ENCODE results near the gene ADCY2.

ADCY2 gene

DNA sequence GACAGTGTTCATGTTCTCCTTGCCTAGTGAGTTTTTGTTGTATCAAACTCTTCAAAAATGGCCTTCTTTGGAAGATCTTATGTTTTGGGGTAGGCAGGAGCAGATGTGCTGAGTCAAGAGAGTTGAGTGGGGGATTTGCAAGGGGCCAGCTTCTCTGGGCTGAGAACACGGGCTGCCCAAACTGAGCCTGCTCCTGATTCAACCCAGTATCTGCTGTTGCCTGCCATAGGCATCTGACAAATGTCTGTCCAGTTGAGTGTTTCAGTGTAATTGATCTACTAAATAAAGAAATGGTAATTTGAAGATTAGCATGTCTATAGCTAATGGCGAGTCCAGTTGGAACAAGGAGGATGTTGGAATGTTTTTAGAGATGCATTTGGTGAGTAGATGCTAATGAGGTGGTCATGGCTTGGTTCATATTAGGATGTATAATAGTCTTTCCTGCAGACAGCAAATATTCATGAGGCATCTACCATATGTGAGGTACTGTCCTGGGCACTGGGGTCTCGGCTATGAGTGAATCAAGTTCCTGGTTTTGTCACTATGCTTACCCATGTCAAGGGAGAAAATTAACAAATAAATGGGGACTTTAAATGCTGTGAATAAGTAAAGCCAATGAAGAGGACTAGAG lies 119.5 kb downstream of the ADCY2 start:
- no peak for DNase-seq

DNA sequence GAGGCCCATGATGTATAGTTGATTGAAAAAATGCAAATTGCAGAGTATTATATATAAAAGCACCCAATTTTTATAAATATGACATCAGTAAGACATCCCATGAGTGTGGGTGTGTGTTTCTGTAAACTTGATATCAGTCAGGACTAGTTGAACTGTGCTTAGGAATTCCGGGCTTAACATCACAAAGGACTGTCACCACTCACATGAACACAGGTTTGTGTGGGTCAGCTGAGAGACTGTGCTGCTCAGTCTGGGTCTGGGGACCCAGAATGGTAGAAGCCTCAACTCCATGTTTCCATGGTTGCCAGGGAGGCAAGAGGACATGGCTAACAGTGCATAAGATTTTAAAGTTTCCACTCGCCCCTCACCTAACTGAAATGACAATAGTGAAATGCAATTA lies 120.3 kb downstream of the ADCY2 start:
- no peak for DNase-seq

- DNase-seq: no peak
These were observed 121.1 kb downstream of the ADCY2 start for GRCh38 chr5:7517006-7517405.

DNA sequence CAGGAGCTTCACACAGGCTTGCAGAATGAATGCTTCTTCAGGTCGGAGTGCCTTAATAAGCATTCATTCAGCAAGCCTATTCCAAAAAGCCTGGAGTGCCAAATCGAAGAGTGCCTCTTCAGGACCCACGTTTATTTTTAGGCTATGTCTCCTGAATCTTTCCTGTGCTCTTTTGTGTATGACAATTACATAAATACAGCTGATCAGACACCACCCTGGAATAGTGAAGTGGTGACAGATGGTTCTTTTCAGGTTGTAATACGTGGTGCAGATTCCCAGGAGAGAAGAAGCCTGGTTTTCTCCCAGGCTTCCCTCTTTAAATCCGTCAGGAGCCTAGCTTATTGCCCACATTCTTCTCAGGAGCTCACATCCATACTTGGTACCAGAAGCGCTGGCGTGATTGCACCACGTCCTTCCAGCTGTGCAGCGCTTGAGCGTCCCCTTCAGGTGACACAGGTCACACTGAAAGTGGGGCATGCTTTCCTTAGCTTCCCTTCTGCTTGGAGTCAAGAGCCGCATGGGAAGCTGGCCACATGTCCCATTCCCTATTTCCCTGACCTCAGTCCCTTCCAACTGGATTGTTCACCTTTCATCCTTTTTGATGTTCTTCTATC lies 123.1 kb downstream of the ADCY2 start:
- DNase-seq: no peak

DNA sequence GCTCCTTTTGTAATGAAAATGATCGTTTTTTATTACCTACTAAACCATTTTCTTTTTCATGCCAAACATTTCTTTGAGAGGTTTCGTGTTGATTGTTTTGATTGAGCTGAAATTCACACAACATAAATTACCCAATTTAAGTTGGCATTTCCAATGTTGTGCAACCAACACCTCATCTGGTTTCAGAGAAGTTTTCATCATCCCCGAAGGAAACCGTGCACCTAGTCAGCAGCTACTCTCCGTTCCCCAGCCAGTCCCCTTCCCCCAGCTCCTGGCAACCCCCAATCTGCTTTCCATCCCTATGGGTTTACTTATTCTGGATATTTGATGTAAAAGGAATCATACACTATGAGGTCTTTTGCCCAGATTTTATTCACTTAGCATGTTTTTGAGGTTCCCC lies 123.6 kb downstream of the ADCY2 start:
- DNase-seq: no peak

GRCh38 chr5:7529880-7530279 lies 133.9 kb downstream of the ADCY2 start:
- DNase-seq: no peak

GRCh38 chr5:7533941-7534340 lies 138.0 kb downstream of the ADCY2 start:
- DNase-seq: no peak

GRCh38 chr5:7534505-7534904 lies 138.6 kb downstream of the ADCY2 start:
- no peak for DNase-seq

DNA sequence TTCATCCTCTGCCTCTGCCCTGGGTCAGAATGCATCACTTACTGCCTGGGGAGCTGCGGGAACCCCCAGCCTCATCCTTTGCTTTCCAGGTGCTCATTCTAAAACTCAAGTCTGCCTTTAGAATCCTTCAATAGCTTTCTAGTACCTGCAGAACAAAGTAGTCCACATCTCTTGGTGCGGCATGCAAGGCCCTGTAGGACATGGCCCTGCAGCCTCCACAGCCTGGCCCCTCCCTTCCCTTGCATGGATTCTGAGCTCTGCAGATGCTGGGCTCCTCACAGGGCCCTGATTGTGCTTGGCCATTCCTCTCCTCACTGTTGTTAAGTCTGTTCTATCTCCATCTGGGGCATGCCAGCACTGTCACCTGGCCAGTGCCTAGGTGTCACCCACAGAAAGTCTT lies 141.6 kb downstream of the ADCY2 start:
- DNase-seq: no peak

GRCh38 chr5:7539571-7539970 lies 143.6 kb downstream of the ADCY2 start:
- no peak for DNase-seq

- no peak for DNase-seq
These were observed 145.0 kb downstream of the ADCY2 start for GRCh38 chr5:7540736-7541485.

- no peak for DNase-seq
These were observed 146.0 kb downstream of the ADCY2 start for GRCh38 chr5:7541898-7542297.

DNA sequence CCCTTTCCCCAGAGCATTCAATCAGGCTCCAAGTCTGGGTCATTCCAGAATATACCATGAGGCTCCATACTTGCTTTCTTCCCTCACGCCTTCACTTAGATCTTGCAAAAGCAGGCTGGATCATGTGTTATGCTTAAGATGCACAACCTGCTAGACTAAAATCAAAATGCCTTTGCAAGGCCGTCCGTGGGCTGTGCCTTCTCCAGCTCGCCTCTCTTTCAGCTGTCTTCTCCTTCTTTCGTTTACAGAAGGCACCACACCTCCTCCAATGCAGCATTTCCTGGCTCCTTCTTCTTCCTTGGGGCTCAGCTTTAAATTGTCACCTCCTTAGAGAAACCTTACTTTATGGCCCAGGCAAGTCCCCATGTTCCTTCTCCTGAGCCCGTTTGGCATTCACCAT lies 150.6 kb downstream of the ADCY2 start:
- no peak for DNase-seq

DNA sequence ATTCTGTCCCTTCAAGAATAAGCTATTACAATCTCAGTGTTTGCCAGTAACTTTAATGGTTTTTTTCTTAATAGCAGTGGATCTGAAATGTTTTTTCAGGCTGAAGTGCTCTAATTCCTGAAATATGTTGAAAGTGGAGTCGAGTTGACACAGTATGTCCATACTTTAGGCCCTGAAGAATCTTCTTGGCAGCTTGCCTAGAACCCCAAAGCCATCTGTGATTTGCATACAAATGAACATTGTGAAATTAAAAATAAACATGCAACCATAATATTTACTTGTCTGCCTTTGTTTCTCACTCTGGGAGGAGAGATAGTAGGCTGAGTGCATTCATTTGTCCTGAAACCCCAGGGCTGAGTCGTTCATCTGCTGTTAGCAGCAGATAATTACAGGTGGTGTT lies 152.7 kb downstream of the ADCY2 start:
- no peak for DNase-seq

- DNase-seq: no peak
These were observed 169.6 kb downstream of the ADCY2 start for GRCh38 chr5:7565559-7565958.

- DNase-seq: peak; percentile 4
These were observed 180.2 kb downstream of the ADCY2 start for GRCh38 chr5:7576023-7576715.

DNA sequence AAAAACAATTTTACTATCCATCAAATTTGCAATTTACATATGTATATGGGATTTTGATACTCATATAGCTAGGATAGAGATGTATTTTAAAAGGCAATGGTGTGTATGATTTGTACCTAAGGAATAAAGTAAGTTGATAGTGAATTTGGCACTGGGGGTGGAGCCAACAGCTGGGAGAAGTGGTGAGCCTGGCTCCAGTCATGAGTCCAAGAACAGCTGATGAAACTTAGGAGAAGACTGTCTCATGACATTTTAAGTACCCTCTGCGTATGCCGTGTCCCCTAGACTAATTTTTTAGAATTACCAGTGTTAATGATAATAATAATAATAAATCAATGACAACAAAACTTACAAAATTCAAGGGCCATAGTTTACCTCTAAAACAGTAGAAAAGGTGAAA lies 181.4 kb downstream of the ADCY2 start:
- no peak for DNase-seq

- no peak for DNase-seq
These were observed 182.1 kb downstream of the ADCY2 start for GRCh38 chr5:7578071-7578470.

GRCh38 chr5:7584749-7585148 lies 188.8 kb downstream of the ADCY2 start:
- no peak for DNase-seq

DNA sequence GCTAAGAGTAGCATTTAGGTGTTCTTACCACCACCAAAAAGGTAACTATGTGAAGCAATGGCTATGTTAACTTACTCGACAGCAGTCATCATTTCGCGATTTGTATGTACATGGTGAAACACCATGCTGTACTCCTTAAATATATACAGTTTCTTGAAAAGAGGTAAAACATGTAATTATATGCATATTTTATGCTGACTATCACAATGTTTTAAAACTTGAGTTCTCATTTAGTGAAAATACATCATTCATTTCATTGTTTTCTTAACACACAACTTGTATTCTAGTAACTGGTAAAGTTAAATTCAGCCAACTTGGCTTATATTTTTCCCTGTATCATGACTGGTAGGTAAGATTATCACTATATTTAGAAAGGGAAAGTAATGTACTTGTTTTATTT lies 189.9 kb downstream of the ADCY2 start:
- no peak for DNase-seq

DNA sequence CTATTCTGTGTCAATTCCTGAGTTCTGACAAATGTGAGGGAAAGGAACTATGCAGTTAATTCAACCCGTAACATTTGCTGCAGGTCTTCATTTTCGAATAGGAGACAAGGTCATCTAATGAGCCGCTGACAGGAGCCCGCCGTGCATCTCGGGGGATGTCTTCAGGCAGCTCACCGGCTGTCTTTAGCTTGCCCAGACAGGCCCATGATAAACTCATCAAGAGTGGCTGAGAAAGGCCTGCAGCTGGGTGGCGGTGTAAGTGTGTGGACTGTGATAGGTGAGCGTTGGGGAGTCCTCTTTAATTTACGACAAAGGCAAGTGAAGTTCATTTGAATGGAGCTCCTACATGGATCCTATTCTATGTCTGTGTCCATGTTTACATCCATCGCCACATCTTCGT lies 190.5 kb downstream of the ADCY2 start:
- DNase-seq: no peak

DNA sequence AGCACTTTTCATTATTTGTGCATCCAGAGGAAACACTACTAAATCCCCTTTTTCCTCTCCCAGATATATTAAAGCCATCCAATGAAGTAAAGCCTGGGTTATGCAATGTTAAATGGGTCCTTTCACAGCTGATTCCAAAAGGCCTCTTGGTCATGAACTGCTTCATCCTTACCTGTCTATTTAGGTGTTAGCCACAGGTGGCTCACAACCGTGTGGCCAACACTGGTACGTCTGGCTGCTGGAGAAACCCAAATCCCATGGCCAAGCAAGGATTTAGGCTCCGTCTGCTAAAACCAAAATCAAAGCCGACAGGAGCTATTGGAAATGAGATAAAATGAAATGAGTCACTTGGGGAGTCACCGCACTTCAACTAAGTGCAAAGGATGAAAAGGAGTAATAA lies 193.9 kb downstream of the ADCY2 start:
- no peak for DNase-seq

GRCh38 chr5:7592910-7593309 lies 197.0 kb downstream of the ADCY2 start:
- DNase-seq: no peak

All from right kidney (tissue), 1 donor.